Activated gamma-delta T cell treated with anti-CD3 and anti-CD28 coated beads, Interleukin-2, amount 50 U/mL, for 16 hours (primary cell): ENCODE measurements around the gene GGT1.
"Not testable (repeated sequence)": the region's sequence is repeated elsewhere in the genome, so short reads cannot be mapped to it uniquely, and the experiment has no call there.

Experiments
- DNase-seq: peaks from one replicate; pipeline ENCODE4 v3.0.0-alpha.2; 2020; ENCODE audit warnings: low read depth

GGT1 gene

GRCh38 chr22:24584166-24584790, 18.7 kb upstream of the GGT1 start:
- DNase-seq: no peak

DNA sequence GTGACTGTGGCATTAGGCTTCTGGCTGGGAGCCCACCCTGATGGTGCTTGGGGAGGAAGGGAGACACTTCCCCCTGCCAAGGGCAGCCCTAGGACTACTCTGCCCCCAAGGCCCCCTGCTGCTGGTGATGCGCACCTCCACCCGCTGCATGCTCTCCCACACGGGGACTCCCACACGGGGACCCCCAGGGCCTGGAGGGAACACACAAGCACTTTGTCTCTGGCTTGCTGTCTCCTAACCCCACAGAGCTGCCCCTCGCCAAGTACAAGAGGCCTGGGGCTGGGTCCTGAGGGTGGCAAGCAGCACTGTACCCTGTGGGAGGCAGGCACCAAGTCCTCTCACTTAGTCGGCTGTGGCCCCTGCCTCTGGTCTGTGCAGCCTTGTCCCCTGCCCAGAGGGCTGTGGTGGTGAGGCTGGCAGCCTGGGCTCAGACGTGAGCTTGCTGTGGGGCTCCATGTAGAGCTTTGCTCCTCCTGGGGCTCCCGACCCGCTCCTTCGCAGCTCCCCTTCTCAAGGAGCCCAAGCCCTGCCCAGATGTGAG, 18.1 kb upstream of the GGT1 start:
- no peak for DNase-seq

DNA sequence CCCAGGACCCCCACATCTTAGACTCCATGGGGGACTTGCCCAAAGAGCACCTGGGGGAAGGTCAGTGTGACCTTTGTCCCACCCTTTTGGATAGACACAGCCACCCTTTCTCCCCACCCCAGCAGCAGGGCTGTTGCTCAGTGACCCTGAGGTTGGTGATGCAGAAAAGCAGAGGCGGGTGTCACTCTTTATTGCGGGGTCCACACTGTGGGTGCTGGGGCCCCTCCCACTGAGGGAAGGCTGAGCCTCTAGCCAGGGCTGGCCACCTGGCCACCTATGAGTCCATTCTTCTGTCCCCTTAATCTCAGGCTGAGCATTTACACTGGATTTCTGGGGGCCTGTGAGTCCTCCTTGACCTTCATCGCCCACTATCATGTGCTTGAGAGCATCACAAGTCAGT, 17.5 kb upstream of the GGT1 start:
- no peak for DNase-seq

GRCh38 chr22:24585927-24586546, 17.0 kb upstream of the GGT1 start:
- no peak for DNase-seq

DNA sequence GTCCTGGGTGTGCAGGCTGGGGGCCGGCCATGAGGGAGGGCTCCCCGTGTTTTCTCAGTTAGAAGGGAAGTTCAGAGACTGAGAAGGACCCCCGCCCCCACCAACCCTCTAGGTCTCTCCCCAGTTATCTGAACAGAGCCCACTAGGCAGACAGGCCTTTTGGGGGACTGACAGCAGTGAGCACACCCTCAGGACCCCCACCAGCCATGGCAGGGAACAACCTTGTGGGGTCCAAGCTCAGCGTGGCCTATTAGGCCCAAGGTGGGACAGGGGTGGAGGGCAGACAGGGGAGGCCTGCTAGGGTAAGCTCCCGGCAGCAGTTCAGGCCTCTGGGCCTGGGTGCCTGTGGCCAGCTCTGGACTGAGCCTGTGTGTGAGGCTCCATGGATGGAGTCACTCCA, 15.7 kb upstream of the GGT1 start:
- no peak for DNase-seq

GRCh38 chr22:24587948-24588347, 15.0 kb upstream of the GGT1 start:
- DNase-seq: no peak

- DNase-seq: no peak
These were observed 14.6 kb upstream of the GGT1 start for GRCh38 chr22:24588381-24588756.

DNA sequence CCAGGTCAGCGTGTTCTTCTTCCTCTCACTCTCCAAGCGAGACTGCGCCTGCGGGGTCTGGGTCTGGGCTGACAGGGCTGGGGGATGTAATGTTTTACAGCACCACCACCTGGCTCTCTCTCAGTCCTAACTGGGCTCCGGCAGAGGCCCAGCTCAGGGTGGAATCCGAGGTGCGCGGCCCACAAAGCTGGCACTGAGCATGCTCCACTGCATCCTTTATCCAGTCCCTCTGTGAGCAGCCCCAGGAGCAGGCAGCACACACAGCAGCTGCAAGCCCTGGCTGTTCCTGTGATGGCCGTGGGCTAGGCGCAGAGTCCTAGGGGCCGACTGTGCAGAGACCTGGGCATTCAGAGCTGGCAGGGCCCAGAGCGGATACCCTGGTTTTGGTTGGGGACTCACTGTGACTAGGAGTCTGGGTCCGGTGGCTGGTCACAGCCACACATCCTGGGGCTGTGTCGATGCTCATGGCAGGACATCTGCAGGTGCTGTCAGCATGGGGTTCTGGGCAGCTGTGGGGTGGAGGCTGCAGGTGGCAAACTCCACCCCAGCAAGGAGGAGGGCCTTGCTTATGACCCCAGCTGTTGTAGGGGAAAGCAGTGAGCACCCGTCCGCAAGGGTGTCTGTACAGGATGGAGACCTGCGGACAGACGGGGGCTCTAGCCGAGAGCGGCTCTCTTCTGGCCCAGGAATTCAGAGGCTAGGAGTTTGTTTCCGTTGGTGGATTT, 14.1 kb upstream of the GGT1 start:
- no peak for DNase-seq

- no peak for DNase-seq
These were observed 13.4 kb upstream of the GGT1 start for GRCh38 chr22:24589518-24590030.

DNA sequence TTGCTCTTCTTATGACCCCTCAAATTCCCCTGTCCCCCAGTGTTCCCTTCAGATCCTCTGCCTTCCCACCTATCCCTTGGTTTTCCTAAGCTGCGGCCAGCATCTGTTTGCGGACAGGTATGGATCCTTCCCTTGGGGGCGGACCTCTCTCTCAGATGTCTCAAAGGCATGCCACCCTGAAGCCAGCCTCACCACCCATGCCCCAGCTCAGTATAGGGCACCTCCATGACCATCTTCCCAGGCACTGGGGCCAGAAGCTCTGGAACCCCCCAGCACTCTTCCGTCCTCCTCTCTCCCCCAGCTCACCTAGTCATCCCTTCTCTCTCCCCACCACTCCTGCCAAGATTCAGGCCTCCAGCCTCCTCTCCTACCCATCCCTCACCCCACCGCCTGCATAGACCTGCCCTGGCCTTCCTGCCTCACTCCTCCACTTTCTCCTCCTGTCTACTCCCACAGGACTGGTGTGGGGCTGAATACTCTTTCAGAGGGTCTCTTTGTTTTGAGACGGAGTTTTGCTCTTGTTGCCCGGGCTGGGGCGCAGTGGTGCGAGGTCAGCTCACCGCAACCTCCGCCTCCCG, 12.3 kb upstream of the GGT1 start:
- no peak for DNase-seq

- DNase-seq: no peak
These were observed 11.6 kb upstream of the GGT1 start for GRCh38 chr22:24591286-24591830.

DNA sequence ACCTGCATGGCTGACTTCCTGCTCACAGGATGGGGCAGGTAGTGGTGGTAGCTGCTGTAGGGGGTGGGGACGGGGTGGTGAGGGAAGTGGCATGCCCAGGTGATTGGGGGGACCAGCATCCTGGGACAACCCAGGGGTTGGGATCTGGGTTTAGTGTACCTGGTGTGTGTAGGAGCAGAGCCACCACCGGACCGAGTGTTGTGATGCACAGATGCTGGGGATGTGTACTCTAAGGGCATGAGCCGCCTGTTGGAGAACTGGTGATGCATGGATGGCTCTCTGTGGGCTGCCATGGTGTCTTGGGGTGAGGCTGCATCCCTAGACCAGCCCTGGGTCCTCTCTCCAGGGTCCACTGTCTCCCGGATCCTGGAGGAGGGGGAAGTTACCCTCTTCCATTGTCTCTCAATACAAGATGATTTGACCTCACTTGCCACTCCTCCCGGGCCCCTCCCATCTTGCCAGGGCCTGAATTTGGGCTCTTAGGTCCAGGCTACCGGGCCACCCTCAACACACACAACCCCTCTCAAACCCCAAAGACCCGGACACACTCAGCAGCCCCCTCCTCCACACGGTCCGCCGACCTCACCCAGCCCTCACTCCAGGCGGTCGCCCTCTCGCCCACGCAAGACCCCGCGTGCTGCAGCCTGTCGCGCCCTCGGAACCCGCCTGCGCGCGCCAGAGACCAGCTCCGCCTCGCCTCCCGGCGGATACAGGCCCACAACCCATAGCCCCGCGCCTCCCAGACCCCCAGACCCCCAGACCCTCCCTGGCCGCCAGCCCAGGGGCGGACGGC, 10.7 kb upstream of the GGT1 start:
- DNase-seq: no peak

DNA sequence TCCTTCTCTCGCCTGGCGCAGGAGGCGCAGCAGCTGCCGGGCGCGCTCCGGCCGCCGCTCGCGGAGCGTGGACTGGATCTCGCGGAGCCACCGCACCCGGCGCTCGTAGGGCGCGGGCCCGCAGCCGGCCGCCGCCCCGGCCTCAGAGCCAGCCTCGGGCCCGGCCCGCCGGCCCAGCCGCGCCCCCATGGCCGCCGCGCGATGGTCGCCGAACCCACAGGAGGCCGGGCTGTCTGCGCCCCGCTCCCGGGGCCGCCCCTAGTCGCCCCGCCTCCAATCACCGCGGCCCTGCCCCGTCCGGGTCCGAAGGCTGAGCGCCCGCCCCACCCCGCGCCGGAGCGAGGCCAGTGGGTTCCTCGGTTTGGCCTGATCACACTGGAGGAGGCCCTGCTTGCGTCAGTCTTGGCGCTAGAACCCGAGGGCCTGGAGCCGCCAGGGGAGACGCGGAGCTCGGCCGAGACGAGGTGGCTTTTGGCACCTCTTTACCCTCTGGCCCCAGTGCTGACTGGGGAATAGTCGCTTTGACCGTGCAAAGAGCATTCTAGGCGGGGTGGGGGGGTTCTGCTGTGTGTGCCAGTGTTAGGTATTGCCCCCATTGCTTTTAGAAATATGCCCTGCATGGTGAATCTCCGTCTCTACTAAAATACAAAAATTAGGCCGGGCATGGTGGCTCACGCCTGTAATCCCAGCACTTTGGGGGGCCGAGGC, 10.0 kb upstream of the GGT1 start, which contains the start of gene LRRC75B:
TSS of gene LRRC75B (minus strand) at position 223 of the 708 bp plus-strand sequence. CDS start at position 189, 34 bp downstream.
- DNase-seq: no peak

- DNase-seq: not testable (repeated sequence)
These were observed 9.5 kb upstream of the GGT1 start for GRCh38 chr22:24593559-24593835.

DNA sequence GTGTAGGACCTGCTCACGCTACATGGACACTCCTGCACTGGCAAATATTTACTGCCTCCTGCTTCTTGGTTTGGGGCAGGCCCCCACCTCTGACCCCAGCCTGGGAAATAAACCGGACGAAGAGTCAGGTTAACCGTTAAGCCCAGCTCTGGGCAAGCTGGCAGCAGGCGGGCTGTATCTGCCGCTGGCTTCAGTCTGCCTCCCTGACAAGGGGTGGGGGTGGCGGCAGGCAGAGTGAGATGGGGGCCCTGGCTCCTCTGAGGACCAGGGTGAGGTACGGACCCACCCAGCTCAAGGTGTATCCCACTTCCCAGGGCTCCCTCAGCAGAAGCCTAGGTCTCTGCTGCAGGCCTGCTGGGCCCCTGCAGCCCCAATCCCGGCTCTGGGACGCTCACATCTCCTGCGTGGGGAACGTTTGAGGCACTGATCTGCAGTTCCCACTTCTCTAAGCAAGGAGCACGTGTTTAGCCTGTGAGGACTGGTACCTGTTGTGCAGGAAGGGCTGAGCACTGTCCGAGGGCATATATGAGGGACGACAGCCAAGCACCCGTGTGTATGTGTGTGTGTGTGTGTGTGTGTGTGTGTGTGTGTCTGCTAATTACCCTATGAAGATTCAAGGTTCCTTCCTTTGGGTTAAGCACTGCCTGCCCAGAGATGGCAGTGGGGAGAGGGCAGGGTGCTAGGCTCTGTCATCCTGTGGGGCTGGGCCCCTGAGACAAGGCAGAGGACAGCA, 9.0 kb upstream of the GGT1 start:
- DNase-seq: no peak

DNA sequence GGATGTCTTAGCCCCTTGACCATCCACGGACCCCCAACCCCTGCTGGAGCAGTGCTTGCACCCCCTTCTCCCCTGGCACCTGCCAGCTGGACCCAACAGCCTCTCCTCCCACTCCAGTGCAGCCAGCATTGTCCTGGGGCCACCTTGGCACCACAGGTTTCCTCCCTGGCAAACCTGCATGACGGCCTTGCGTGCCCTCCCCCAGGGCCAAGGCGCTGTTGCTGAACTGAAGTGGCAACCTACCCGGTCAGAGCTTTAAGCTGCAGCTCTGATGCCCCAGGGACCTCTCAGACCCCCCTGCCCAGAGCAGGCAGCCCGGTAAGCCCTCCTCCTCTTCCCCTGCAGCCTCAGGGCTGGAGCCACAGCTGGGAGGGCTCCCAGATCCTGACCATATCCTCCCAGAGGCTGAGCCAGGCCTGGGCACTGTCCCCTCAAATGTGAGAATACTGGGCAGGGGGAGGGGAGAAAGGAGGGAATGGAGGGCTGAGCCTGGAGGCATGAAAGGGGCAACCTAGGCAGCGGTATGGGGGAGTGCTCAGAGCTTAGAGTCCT, 8.3 kb upstream of the GGT1 start:
- DNase-seq: no peak

GRCh38 chr22:24595228-24595627, 7.8 kb upstream of the GGT1 start:
- DNase-seq: no peak

DNA sequence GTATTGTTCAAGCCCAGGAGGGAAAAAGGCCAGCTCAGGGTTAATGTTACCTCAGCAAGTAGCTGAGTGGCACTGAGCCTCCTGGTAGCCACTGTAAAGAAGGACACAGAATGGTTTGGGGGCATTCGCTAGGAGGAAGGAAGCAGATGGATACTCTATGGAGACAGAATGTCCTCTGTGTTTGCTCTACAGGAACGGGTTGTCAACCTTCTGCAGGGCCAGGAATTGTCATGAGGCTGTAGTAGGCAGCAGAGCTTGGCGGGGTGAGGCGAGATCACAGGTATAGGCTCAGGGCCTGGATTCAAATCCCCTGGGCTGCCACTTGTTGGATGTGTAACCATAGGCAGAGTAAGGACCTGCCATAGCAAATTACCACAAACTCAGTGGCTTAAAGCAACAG, 7.1 kb upstream of the GGT1 start:
- no peak for DNase-seq

GRCh38 chr22:24597076-24597475, 5.9 kb upstream of the GGT1 start:
- DNase-seq: not testable (repeated sequence)

DNA sequence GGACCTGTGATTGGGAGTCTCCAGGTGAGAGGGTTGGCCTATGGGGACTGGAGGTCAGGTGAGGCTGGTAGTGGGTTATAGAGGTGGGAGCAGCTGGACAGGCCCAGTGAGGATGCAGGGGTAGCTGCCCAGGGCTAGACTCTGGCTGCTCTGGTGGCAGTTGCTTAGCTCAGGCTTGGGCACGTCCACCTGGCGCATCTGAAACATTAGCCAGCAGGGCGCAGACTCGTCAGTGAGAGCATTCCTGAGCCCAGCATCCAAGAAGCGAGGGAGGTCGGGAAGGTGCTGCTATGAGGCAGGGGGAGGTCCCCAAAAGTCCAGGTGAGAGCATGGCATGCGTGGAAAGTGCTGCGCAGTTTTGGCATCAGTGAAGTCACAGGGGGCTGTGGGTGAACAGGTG, 3.5 kb upstream of the GGT1 start:
- DNase-seq: no peak
